ENCODE results near the gene TULP4. TPM values are rescaled to one million over a fixed set of nuclear protein-coding genes. Genes with fewer than 3 reads are reported as not detected.

TULP4 gene
- total RNA-seq, 1 experiment from 2014 or later, result 64.6 TPM

DNA sequence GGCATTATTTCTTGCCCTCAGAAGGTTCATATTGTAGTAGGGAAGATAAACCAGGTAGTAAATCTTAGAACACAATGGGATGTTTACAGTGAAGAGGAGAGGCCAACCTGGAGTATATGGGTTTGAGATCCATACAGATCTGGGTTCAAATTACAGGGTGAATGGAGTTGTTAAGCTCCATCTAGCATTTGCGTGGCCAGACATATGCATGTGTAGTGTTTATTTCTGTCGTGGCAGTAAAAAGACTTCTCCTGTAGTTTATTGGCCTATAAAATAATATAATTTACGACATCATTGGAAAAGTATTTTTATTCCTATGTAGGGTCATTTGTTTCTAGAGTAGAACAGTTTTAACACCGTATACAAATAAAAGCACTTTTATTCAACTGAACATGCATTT lies 25.2 kb upstream of the TULP4 start:
- no peak overlapping the region for H3K14ac ChIP-seq (ENCODE audit: insufficient read depth, low read length)
- no peak overlapping the region for H4K8ac ChIP-seq (replicated peaks; ENCODE audit: insufficient read length, low read depth, low read length)
- no peaks in the 10 kb centered on the region; the same call in 1 of the 2 replicates for H3K79me2 ChIP-seq (ENCODE audit: insufficient read depth, low read length)
- H3K23ac ChIP-seq (ENCODE audit: insufficient read length, low read depth, low read length), result no peak overlapping the region
- no peak overlapping the region for H2AFZ ChIP-seq (ENCODE audit: low read length)
- H3K4me1 Mint-ChIP-seq, result peaks cover 35% of the 10 kb centered on the region in 2 experiments
- H3K27me3 ChIP-seq (ENCODE audit: insufficient read depth, low read length), result no peaks in the 10 kb centered on the region
- H4K20me1 ChIP-seq (ENCODE audit: control insufficient read depth, insufficient read depth, insufficient read length), result no peaks in the 10 kb centered on the region
- H2BK12ac ChIP-seq (ENCODE audit: insufficient read length, low read depth, low read length), result no peak overlapping the region
- TF ChIP-seq, protein P1, sequence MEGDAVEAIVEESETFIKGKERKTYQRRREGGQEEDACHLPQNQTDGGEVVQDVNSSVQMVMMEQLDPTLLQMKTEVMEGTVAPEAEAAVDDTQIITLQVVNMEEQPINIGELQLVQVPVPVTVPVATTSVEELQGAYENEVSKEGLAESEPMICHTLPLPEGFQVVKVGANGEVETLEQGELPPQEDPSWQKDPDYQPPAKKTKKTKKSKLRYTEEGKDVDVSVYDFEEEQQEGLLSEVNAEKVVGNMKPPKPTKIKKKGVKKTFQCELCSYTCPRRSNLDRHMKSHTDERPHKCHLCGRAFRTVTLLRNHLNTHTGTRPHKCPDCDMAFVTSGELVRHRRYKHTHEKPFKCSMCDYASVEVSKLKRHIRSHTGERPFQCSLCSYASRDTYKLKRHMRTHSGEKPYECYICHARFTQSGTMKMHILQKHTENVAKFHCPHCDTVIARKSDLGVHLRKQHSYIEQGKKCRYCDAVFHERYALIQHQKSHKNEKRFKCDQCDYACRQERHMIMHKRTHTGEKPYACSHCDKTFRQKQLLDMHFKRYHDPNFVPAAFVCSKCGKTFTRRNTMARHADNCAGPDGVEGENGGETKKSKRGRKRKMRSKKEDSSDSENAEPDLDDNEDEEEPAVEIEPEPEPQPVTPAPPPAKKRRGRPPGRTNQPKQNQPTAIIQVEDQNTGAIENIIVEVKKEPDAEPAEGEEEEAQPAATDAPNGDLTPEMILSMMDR (conservative IDR thresholded peaks at IDR 0.05), result no peak
- H4K91ac ChIP-seq (ENCODE audit: insufficient read length, low read depth, low read length), result no peak overlapping the region
- H3K27ac Mint-ChIP-seq, result no peak overlapping the region
- H2AK5ac ChIP-seq (ENCODE audit: insufficient read length, low read length), result no peak overlapping the region
- no peak overlapping the region for H2BK5ac ChIP-seq (ENCODE audit: insufficient read length, low read length)
- no peak overlapping the region for H3K9ac ChIP-seq (ENCODE audit: extremely low read depth, insufficient read length, low read length)
- H3K36me3 Mint-ChIP-seq (ENCODE audit: insufficient read depth in 1 of 3, low read depth in 3 of 3), result peaks cover 0 to 5% (median 3%) of the 10 kb centered on the region in 3 experiments; a peak in 3 of 7 replicates
- no peak overlapping the region for H3K27ac ChIP-seq (ENCODE audit: insufficient read length, low read depth, low read length)
- no peaks in the 10 kb centered on the region for H3K27me3 Mint-ChIP-seq (ENCODE audit: low read depth)
- H2BK20ac ChIP-seq (ENCODE audit: low read depth, low read length, poor library complexity, severe bottlenecking), result no peak overlapping the region
- no peaks in the 10 kb centered on the region for H3K9me3 ChIP-seq (ENCODE audit: control insufficient read depth, low read depth, low read length)
- H3K23me2 ChIP-seq (ENCODE audit: insufficient read length, low read depth, low read length, poor library complexity, severe bottlenecking), result no peaks in the 10 kb centered on the region
- no peak overlapping the region for H3K56ac ChIP-seq (ENCODE audit: insufficient read length, low read depth, low read length)
- H3K4ac ChIP-seq (ENCODE audit: low read depth, low read length), result no peak overlapping the region
- no peak for DNase-seq
- H3K4me1 ChIP-seq (ENCODE audit: insufficient read depth, low read length), result peaks cover 6% of the 10 kb centered on the region; the same call in 1 of the 2 replicates
- H3K18ac ChIP-seq (ENCODE audit: insufficient read length, low read depth, low read length), result no peak overlapping the region
- no peak overlapping the region for H3T11ph ChIP-seq (ENCODE audit: low read length)
- no peaks in the 10 kb centered on the region for H3K9me3 Mint-ChIP-seq
- H3K4me3 Mint-ChIP-seq, result no peak overlapping the region
- no peak overlapping the region for H4K5ac ChIP-seq (ENCODE audit: insufficient read length, low read depth, low read length)
- H2BK120ac ChIP-seq (ENCODE audit: low read depth, low read length, poor library complexity, severe bottlenecking), result no peak overlapping the region
- H3K4me2 ChIP-seq (ENCODE audit: insufficient read depth, insufficient read length, low read length), result no peak overlapping the region
- WGBS (ENCODE audit: extremely low coverage, insufficient read length, low lambda C conversion rate), result no CpG with 5 or more reads among the region's 4 CpGs
- peaks cover 4% of the 10 kb centered on the region for H3K79me1 ChIP-seq (ENCODE audit: insufficient read depth, low read depth, low read length, poor library complexity, severe bottlenecking)
- H2BK15ac ChIP-seq (ENCODE audit: low read depth, low read length), result no peak overlapping the region

Data from H9 (cell line).